Peyer's patch (tissue), 4 donors: ENCODE measurements around the gene CRADD.

Source experiments
- POLR2A ChIP-seq, 2 donors: fragments of 450-650 bp; IDR thresholded peaks; one replicate each; pipeline ENCODE4 v1.5.1; 2017; ENCODE audit warnings: antibody characterized with exemption in 2 of 2, mild to moderate bottlenecking in 2 of 2, moderate library complexity in 2 of 2
- TF ChIP-seq, protein P1 (sequence below), 6 experiments: fragments of 450-650 bp in 4 of 6; fragments of 200-600 bp in 2 of 6; sonication (generic) in 1 of 6; IDR thresholded peaks; one replicate each; pipeline ENCODE4 v1.5.1; 2017 to 2019; ENCODE audit warnings: antibody characterized with exemption in 6 of 6, mild to moderate bottlenecking in 3 of 6, moderate library complexity in 1 of 6

DNA sequence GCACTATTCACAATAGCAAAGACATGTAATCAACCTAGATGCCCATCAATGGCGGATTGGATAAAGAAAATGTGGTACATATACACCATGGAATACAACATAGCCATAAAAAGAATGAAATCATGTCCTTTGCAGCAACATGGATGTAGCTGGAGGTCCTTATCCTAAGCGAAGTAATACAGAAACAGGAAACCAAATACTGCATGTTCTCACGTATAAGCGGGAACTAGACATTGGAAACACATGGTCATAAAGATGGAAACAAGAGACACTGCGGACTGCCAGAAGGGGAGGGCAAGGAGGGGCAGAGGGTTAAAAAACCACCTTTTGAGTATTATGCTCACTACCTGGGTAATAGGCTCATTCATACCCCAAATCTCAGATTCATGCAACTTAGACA lies 237.1 kb downstream of the CRADD start:
- TF ChIP-seq, protein P1, sequence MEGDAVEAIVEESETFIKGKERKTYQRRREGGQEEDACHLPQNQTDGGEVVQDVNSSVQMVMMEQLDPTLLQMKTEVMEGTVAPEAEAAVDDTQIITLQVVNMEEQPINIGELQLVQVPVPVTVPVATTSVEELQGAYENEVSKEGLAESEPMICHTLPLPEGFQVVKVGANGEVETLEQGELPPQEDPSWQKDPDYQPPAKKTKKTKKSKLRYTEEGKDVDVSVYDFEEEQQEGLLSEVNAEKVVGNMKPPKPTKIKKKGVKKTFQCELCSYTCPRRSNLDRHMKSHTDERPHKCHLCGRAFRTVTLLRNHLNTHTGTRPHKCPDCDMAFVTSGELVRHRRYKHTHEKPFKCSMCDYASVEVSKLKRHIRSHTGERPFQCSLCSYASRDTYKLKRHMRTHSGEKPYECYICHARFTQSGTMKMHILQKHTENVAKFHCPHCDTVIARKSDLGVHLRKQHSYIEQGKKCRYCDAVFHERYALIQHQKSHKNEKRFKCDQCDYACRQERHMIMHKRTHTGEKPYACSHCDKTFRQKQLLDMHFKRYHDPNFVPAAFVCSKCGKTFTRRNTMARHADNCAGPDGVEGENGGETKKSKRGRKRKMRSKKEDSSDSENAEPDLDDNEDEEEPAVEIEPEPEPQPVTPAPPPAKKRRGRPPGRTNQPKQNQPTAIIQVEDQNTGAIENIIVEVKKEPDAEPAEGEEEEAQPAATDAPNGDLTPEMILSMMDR (IDR thresholded peaks at IDR 0.05): no peak
- TF ChIP-seq POLR2A (IDR thresholded peaks at IDR 0.05): no peak
